ENCODE data around the gene AGPS. TPM values are rescaled to one million over a fixed set of nuclear protein-coding genes. Genes with fewer than 3 reads are reported as not detected.

The AGPS gene
- total and polyA plus RNA-seq, 7 experiments from 2014 or later: 11.8 to 60.4 (median 21.8) TPM

DNA sequence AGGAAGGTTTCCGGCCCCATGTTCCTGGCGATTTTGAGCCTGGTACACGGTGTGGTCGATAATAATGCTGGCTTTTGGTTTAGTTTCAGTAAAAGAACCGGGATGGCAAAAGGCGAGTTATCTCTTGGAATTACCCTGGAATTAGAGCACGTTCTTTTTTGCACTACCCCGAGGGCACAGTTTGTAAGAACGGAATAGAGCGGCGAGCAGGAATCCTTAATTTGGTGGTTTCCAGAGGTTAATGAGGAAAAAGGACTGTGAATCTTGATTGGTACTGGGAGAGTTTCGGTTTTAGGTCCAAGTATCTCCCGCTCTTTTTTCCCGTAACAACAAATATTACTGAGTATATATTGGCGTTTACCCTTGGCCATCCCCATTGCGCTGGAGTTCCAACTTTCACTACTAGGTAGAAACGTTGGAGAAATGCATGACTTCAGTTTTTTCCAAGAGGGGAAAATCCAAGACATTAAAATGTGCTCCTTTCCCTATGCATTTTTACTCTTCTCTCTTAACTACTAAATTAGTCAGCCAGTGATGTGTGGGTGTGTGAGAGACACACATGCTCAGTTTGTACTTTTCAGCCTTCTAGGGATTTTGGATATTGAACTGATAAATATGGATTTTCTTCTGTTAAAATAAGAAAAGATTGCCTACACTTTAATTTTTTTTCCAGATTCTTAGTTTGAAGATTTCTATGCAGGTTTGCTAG, 160.8 kb downstream of the AGPS start:
- Mint-ChIP-seq H3K9me3 (peaks cover 0 to 25% (median 3%) of the 10 kb centered on the region in 11 donors), H3K27ac (peak overlapping the region; percentile 98 to 100 (median 99)), H3K4me3 (peak overlapping the region; percentile 87 to 99 (median 94)), H3K27me3 (peaks cover 0 to 14% (median 4%) of the 10 kb centered on the region in 5 donors), H3K4me1 (peaks cover 4 to 24% (median 14%) of the 10 kb centered on the region in 7 donors), H3K36me3 (peaks cover 0 to 4% (median 2%) of the 10 kb centered on the region in 5 donors)
- ATAC-seq: no peak
- ChIA-PET POLR2A (interaction anchor here (1.3 kb wide), 1 partner anchor 290 kb away, joined by 3 read pairs; no protein-coding TSS in a partner anchor), CTCF (no interaction called here)
- H3K4me3 ChIP-seq (ENCODE audit: low read length): peak overlapping the region; percentile 89
- intact Hi-C loops (cut with micrococcal nuclease): loop anchor here (1.0 to 10.0 kb wide), 16 partner anchors 65 to 1551 kb away; partner anchors contain the start of genes AGPS (in 2 of the 2), HNRNPA3 (in 1 of the 2), LNPK (in 1 of the 2) and MTX2 (in 1 of the 2)
- peak in 1 of 9 donors; percentile 10 for DNase-seq
- no peaks in the 10 kb centered on the region for H3K27me3 ChIP-seq (ENCODE audit: control insufficient read depth in 2 of 2, insufficient read depth in 2 of 2, low read length in 2 of 2)
- no peaks in the 10 kb centered on the region for H3K9me3 ChIP-seq (ENCODE audit: control insufficient read depth in 2 of 3, low read length in 3 of 3)
- no peaks in the 10 kb centered on the region for H3K4me1 ChIP-seq (ENCODE audit: control insufficient read depth in 2 of 2, insufficient read depth in 2 of 2, low read length in 2 of 2)
- H3K27ac ChIP-seq (ENCODE audit: low read depth, low read length): peak overlapping the region; percentile 100
- H3K36me3 ChIP-seq (ENCODE audit: control insufficient read depth in 2 of 3, insufficient read depth in 3 of 3, low read length in 3 of 3): peaks cover 0 to 4% (median 0%) of the 10 kb centered on the region in 3 experiments

DNA sequence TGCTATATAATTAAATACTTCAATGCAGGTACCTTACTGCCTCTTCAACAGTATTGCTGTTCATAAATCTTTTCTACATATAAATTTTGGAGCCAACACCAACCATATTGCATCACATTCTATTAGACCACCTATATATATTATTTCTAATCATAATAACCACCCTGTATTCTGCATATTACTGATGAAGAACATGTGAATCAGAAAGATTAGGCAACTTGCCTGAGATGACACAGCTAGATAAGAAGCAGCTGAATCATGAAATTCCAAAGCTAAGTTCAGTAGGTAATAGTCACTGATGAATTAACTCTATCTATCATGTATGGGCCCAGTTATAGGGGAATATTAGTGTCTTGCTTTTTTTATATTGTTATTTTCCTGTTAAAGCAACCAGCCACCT, 161.8 kb downstream of the AGPS start:
- Histone ChIP-seq H3K27ac (ENCODE audit: low read depth, low read length) (no peak overlapping the region), H3K27me3 (ENCODE audit: control insufficient read depth in 2 of 2, insufficient read depth in 2 of 2, low read length in 2 of 2) (no peaks in the 10 kb centered on the region), H3K4me1 (ENCODE audit: control insufficient read depth in 2 of 2, insufficient read depth in 2 of 2, low read length in 2 of 2) (no peaks in the 10 kb centered on the region), H3K4me3 (ENCODE audit: low read length) (no peak overlapping the region), H3K9me3 (ENCODE audit: control insufficient read depth in 2 of 3, low read length in 3 of 3) (no peaks in the 10 kb centered on the region), H3K36me3 (ENCODE audit: control insufficient read depth in 2 of 3, insufficient read depth in 3 of 3, low read length in 3 of 3) (peaks cover 0 to 4% (median 0%) of the 10 kb centered on the region in 3 experiments)
- Mint-ChIP-seq H3K36me3 (peaks cover 0 to 4% (median 2%) of the 10 kb centered on the region in 5 donors), H3K4me1 (peaks cover 4 to 20% (median 14%) of the 10 kb centered on the region in 7 donors), H3K4me3 (peak overlapping the region in 4 of 10 donors; percentile 6 to 99 (median 92)), H3K27me3 (peaks cover 0 to 14% (median 4%) of the 10 kb centered on the region in 5 donors), H3K9me3 (peaks cover 0 to 25% (median 3%) of the 10 kb centered on the region in 11 donors), H3K27ac (peak overlapping the region in 3 of 9 donors; percentile 15 to 98 (median 36))
- ATAC-seq (no peak), DNase-seq (no peak)
- POLR2A ChIA-PET: interaction anchor here (0.7 kb wide), 1 partner anchor 389 kb away, joined by 3 read pairs; no protein-coding TSS in a partner anchor
- CTCF ChIA-PET: no interaction called here
- intact Hi-C loops (cut with micrococcal nuclease): loop anchor here (5.0 to 10.0 kb wide), 7 partner anchors 217 to 1290 kb away; partner anchors contain the start of genes MTX2 (in 1 of the 2) and RBM45 (in 1 of the 2)

DNA sequence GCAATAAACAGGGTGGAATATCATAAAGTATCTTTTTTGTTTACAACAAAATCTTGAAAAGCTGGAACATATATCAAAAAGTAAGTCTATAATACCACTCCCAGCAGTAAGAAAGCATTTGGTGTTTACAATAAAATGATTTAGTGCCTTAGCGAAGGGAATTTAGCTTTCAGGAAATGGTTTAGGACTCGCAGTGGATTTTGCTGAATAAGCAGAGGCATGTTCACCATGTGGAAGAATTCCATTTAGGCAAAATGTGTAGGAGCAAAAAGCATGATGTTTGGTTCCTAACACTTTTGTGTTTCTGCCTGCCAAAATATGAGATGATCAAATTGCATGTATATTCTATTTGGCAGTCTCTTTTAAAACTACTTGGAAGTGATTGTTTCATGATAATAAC, 163.6 kb downstream of the AGPS start:
- Mint-ChIP-seq H3K9me3 (peaks cover 0 to 19% (median 3%) of the 10 kb centered on the region in 11 donors), H3K36me3 (peaks cover 0 to 4% (median 0%) of the 10 kb centered on the region in 5 donors), H3K4me1 (peaks cover 4 to 20% (median 14%) of the 10 kb centered on the region in 7 donors), H3K27ac (no peak overlapping the region), H3K27me3 (peaks cover 0 to 14% (median 4%) of the 10 kb centered on the region in 5 donors), H3K4me3 (no peak overlapping the region)
- ChIA-PET POLR2A (no interaction called here), CTCF (no interaction called here)
- Histone ChIP-seq H3K4me1 (ENCODE audit: control insufficient read depth in 2 of 2, insufficient read depth in 2 of 2, low read length in 2 of 2) (no peaks in the 10 kb centered on the region), H3K27me3 (ENCODE audit: control insufficient read depth in 2 of 2, insufficient read depth in 2 of 2, low read length in 2 of 2) (no peaks in the 10 kb centered on the region), H3K36me3 (ENCODE audit: control insufficient read depth in 2 of 3, insufficient read depth in 3 of 3, low read length in 3 of 3) (peaks cover 0 to 4% (median 0%) of the 10 kb centered on the region in 3 experiments), H3K9me3 (ENCODE audit: control insufficient read depth in 2 of 3, low read length in 3 of 3) (no peaks in the 10 kb centered on the region), H3K4me3 (ENCODE audit: low read length) (no peak overlapping the region), H3K27ac (ENCODE audit: low read depth, low read length) (no peak overlapping the region)
- ATAC-seq (no peak), DNase-seq (no peak)
- intact Hi-C loops (cut with micrococcal nuclease): loop anchor here in 1 of 2 donors (10.0 kb wide), 2 partner anchors 221 to 1291 kb away; partner anchors contain the start of gene MTX2

DNA sequence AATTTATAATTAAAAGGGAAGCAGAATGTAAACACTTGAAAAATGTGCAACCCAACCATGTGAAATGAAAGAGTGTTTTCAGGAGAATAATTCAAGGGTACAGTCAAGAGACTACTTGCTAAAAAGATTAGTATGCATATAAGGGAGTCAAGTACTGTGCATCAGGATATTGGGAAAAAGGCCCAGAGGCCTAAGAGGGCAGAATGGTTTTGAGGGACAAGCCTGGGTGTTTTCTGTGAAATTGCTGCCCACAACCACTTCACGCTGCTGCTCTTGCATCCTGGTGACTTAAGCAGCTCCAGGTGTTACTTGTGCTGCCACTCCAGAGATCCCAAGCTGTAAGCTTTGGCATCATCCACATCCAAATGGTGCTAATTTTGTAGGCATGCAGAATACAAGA, 165.2 kb downstream of the AGPS start:
- Histone ChIP-seq H3K4me1 (ENCODE audit: control insufficient read depth in 2 of 2, insufficient read depth in 2 of 2, low read length in 2 of 2) (no peaks in the 10 kb centered on the region), H3K9me3 (ENCODE audit: control insufficient read depth in 2 of 3, low read length in 3 of 3) (no peaks in the 10 kb centered on the region), H3K4me3 (ENCODE audit: low read length) (no peak overlapping the region), H3K36me3 (ENCODE audit: control insufficient read depth in 2 of 3, insufficient read depth in 3 of 3, low read length in 3 of 3) (peaks cover 0 to 2% (median 0%) of the 10 kb centered on the region in 3 experiments), H3K27me3 (ENCODE audit: control insufficient read depth in 2 of 2, insufficient read depth in 2 of 2, low read length in 2 of 2) (no peaks in the 10 kb centered on the region), H3K27ac (ENCODE audit: low read depth, low read length) (no peak overlapping the region)
- H3K4me3 Mint-ChIP-seq: no peak overlapping the region
- intact Hi-C loops (cut with micrococcal nuclease): loop anchor here in 1 of 2 donors (10.0 kb wide), 2 partner anchors 223 to 1293 kb away; partner anchors contain the start of gene MTX2
- ATAC-seq (no peak), DNase-seq (no peak)
- ChIA-PET POLR2A (no interaction called here), CTCF (no interaction called here)
- H3K27me3 Mint-ChIP-seq: peaks cover 0 to 10% (median 4%) of the 10 kb centered on the region in 5 donors
- H3K36me3 Mint-ChIP-seq: peaks cover 0 to 1% (median 0%) of the 10 kb centered on the region in 5 donors
- no peak overlapping the region for H3K27ac Mint-ChIP-seq
- H3K4me1 Mint-ChIP-seq: peaks cover 4 to 12% (median 10%) of the 10 kb centered on the region in 7 donors
- peaks cover 0 to 14% (median 0%) of the 10 kb centered on the region in 11 donors for H3K9me3 Mint-ChIP-seq

DNA sequence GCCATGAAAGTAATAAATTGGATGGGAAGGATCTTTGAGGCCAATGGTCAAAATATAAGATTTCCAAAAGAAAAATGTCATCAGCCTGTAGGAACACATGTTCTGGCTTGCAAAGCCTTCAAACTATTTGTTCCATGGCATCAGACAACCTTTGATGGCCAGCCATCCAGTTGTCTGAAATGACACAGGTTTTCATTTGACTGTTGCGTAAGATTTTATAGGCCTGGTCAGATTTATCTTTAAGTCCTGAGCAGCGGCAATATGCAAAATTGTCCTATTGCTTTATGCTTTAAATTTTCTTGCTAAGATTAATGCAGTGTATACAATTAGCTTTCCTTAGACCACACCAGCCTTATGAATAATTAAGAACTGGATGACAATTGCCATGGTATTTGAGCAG, 167.1 kb downstream of the AGPS start:
- Histone ChIP-seq H3K36me3 (ENCODE audit: control insufficient read depth in 2 of 3, insufficient read depth in 3 of 3, low read length in 3 of 3) (no peaks in the 10 kb centered on the region), H3K4me1 (ENCODE audit: control insufficient read depth in 2 of 2, insufficient read depth in 2 of 2, low read length in 2 of 2) (no peaks in the 10 kb centered on the region), H3K4me3 (ENCODE audit: low read length) (no peak overlapping the region), H3K27ac (ENCODE audit: low read depth, low read length) (no peak overlapping the region), H3K27me3 (ENCODE audit: control insufficient read depth in 2 of 2, insufficient read depth in 2 of 2, low read length in 2 of 2) (no peaks in the 10 kb centered on the region), H3K9me3 (ENCODE audit: control insufficient read depth in 2 of 3, low read length in 3 of 3) (no peaks in the 10 kb centered on the region)
- ChIA-PET CTCF (interaction anchor here (0.8 kb wide), 1 partner anchor 14 kb away, joined by 3 read pairs; no protein-coding TSS in a partner anchor), POLR2A (no interaction called here)
- no peak for DNase-seq
- no peak overlapping the region for H3K27ac Mint-ChIP-seq
- H3K4me3 Mint-ChIP-seq: no peak overlapping the region
- intact Hi-C loops (cut with micrococcal nuclease): loop anchor here in 1 of 2 donors (10.0 kb wide), 2 partner anchors 225 to 1295 kb away; partner anchors contain the start of gene MTX2
- ATAC-seq: no peak
- no peaks in the 10 kb centered on the region for H3K4me1 Mint-ChIP-seq
- H3K9me3 Mint-ChIP-seq: peaks cover 0 to 13% (median 0%) of the 10 kb centered on the region in 11 donors
- no peaks in the 10 kb centered on the region for H3K36me3 Mint-ChIP-seq
- peaks cover 0 to 9% (median 4%) of the 10 kb centered on the region in 5 donors for H3K27me3 Mint-ChIP-seq

DNA sequence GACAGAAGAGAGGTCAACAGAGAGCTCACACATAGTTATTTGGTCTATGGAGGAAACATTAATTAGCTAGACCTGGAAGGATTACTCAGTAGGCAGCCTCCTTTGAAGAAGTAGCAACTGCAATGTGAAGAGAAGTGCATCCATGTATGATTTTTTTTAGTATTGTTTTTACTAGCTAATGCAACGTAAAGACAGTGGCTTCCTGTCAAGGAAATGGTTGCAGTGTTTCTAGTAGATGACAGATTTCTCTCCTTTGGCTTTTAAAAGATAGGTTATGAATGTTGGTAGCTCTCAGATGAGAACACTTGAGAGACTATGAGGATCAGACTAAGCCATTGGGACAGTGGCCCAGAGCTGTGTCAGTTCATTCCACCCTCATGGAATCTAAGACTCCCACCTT, 175.8 kb downstream of the AGPS start:
- Mint-ChIP-seq H3K27me3 (peaks cover 0 to 8% (median 0%) of the 10 kb centered on the region in 5 donors), H3K27ac (no peak overlapping the region), H3K9me3 (no peaks in the 10 kb centered on the region), H3K4me1 (peaks cover 0 to 3% (median 0%) of the 10 kb centered on the region in 7 donors), H3K36me3 (peaks cover 0 to 3% (median 0%) of the 10 kb centered on the region in 5 donors), H3K4me3 (no peak overlapping the region)
- DNase-seq (no peak), ATAC-seq (no peak)
- no peak overlapping the region for H3K4me3 ChIP-seq (ENCODE audit: low read length)
- no peaks in the 10 kb centered on the region for H3K36me3 ChIP-seq (ENCODE audit: control insufficient read depth in 2 of 3, insufficient read depth in 3 of 3, low read length in 3 of 3)
- intact Hi-C loops (cut with micrococcal nuclease): no loop called here
- no peak overlapping the region for H3K27ac ChIP-seq (ENCODE audit: low read depth, low read length)
- ChIA-PET CTCF (no interaction called here), POLR2A (no interaction called here)
- no peaks in the 10 kb centered on the region for H3K27me3 ChIP-seq (ENCODE audit: control insufficient read depth in 2 of 2, insufficient read depth in 2 of 2, low read length in 2 of 2)
- H3K4me1 ChIP-seq (ENCODE audit: control insufficient read depth in 2 of 2, insufficient read depth in 2 of 2, low read length in 2 of 2): no peaks in the 10 kb centered on the region
- no peaks in the 10 kb centered on the region for H3K9me3 ChIP-seq (ENCODE audit: control insufficient read depth in 2 of 3, low read length in 3 of 3)

Data from naive thymus-derived CD4-positive, alpha-beta T cell (primary cell).